ENCODE results near the gene EBI3. TPM values are rescaled to one million over a fixed set of nuclear protein-coding genes. Genes with fewer than 3 reads are reported as not detected.
"Not testable (repeated sequence)": the region's sequence is repeated elsewhere in the genome, so short reads cannot be mapped to it uniquely, and the experiment has no call there.

EBI3 gene
- total and polyA plus RNA-seq, 2 of the 8 experiments (the other 6 are each of a cell fraction or from before 2014, with no cell fraction given) = 0.99 to 8.4 TPM

DNA sequence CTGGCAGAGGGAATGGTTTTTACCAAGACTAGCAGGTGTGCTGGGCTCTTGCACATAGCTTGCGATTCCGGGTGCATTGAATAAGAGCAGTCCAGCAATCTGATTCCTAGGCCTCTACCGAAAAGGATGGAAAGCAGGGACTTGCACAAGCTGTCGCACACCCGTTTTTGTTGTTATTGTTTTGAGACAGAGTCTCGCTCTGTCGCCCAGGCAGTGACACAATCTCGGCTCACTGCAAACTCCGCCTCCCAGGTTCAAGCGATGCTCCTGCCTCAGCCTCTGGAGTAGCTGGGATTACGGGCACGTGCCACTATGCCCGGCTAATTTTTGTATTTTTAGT lies 5.5 kb downstream of the EBI3 start:
- FAIRE-seq (no peak), DNase-seq (ENCODE audit: low read depth in 1 of 2, low spot score in 2 of 2) (no peak)
- Histone ChIP-seq H2BK5ac (ENCODE audit: low read depth, low read length) (no peak overlapping the region), H3K4me3 (ENCODE audit: extremely low read depth in 1 of 4, insufficient read depth in 2 of 4, low read depth in 3 of 4, low read length in 4 of 4) (no peak overlapping the region), H3K4me2 (ENCODE audit: insufficient read depth in 1 of 2, low read depth in 2 of 2, low read length in 2 of 2) (no peak overlapping the region), H3K79me2 (ENCODE audit: control insufficient read depth in 1 of 2, insufficient read depth in 2 of 2, low read length in 2 of 2) (no peaks in the 10 kb centered on the region), H2AFZ (ENCODE audit: low read length) (no peak overlapping the region), H3K27me3 (replicated peaks in 1 of 4; ENCODE audit: control insufficient read depth in 3 of 4, extremely low read depth in 1 of 4, insufficient read depth in 3 of 4, low read length in 3 of 4) (no peaks in the 10 kb centered on the region), H2BK120ac (replicated peaks; ENCODE audit: low read depth, low read length) (no peak overlapping the region), H2BK12ac (ENCODE audit: low read depth, low read length) (no peak overlapping the region), H4K8ac (ENCODE audit: extremely low read depth, insufficient read depth, low read length) (no peak overlapping the region), H3K18ac (ENCODE audit: extremely low read depth, low read length) (no peak overlapping the region), H4K20me1 (replicated peaks in 1 of 2; ENCODE audit: control insufficient read depth in 1 of 2, insufficient read depth in 2 of 2, low read length in 2 of 2) (no peaks in the 10 kb centered on the region), H3K36me3 (ENCODE audit: control insufficient read depth in 2 of 4, insufficient read depth in 4 of 4, low read length in 3 of 4) (no peaks in the 10 kb centered on the region), H3K23ac (ENCODE audit: insufficient read length) (no peak overlapping the region), H3K4me1 (replicated peaks in 1 of 4; ENCODE audit: control insufficient read depth in 3 of 4, insufficient read depth in 4 of 4, low read length in 3 of 4) (no peaks in the 10 kb centered on the region), H2BK15ac (ENCODE audit: low read length) (no peak overlapping the region; the same call in 1 of the 2 replicates), H3K23me2 (ENCODE audit: low read depth, low read length) (no peaks in the 10 kb centered on the region), H3K9me3 (ENCODE audit: insufficient read depth in 2 of 2, low read depth in 1 of 2, low read length in 1 of 2) (no peaks in the 10 kb centered on the region), H3K4ac (replicated peaks; ENCODE audit: insufficient read length, low read depth, low read length) (peak overlapping the region; percentile 53), H3K9ac (replicated peaks in 1 of 4; ENCODE audit: extremely low read depth in 1 of 4, low read depth in 3 of 4, low read length in 3 of 4) (no peak overlapping the region; a peak in 1 of 7 replicates), H4K5ac (ENCODE audit: insufficient read length, low read depth, low read length) (no peak overlapping the region), H4K91ac (replicated peaks; ENCODE audit: insufficient read length, low read length) (no peak overlapping the region), H3K56ac (replicated peaks; ENCODE audit: insufficient read length, low read depth, low read length) (no peak overlapping the region), H3K79me1 (ENCODE audit: low read depth, low read length) (no peaks in the 10 kb centered on the region), H2AK5ac (ENCODE audit: low read depth, low read length) (no peak overlapping the region), H3K14ac (ENCODE audit: insufficient read length) (no peak overlapping the region), H2BK20ac (ENCODE audit: low read length) (no peak overlapping the region), H3K27ac (ENCODE audit: low read depth, low read length) (no peak overlapping the region)
- WGBS, 2 experiments (ENCODE audit: extremely low coverage in 1 of 2, insufficient coverage in 1 of 2, insufficient read length in 1 of 2, insufficient replicate concordance in 2 of 2, low coverage in 1 of 2, low lambda C conversion rate in 2 of 2, missing lambda C conversion rate in 1 of 2) = 89% methylated on average over 10 of the region's 13 CpGs; no CpG with 5 or more reads in 1 of the 2 experiments
- POLR2A ChIA-PET (ENCODE audit: partially characterized antibody) = interaction anchor here (1.3 to 1.5 kb wide), 2 partner anchors 12 to 14 kb away, joined by 3 to 4 read pairs; partner anchors contain the start of gene YJU2
- TF ChIP-seq GTF2F1 (IDR thresholded peaks at IDR 0.05; ENCODE audit: borderline replicate concordance, low read depth, low read length) = no peak
- CTCF ChIA-PET (ENCODE audit: partially characterized antibody) = interaction anchor here (0.8 to 4.4 kb wide), 11 partner anchors 9 to 123 kb away, joined by 3 to 25 read pairs (median 5); no protein-coding TSS in a partner anchor

DNA sequence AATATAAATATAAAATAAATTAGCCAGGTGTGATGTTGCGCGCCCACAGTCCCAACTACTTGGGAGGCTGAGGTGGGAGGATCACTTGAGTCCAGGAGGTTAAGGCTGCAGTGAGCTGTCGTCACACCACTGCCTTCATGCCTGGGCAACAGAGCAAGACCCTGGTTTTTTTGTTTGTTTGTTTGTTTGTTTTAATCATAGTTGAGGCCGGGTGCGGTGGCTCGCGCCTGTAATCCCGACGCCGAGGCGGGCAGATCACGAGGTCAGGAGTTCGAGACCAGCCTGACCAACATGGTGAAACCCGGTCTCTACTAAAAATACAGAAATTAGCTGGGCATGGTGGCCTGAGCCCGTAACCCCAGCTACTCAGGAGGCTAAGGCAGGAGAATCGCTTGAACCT lies 8.2 kb downstream of the EBI3 start:
- H3K9me3 ChIP-seq (ENCODE audit: insufficient read depth in 2 of 2, low read depth in 1 of 2, low read length in 1 of 2); FAIRE-seq; H3K79me1 ChIP-seq (ENCODE audit: low read depth, low read length); H2BK120ac ChIP-seq (replicated peaks; ENCODE audit: low read depth, low read length); H4K91ac ChIP-seq (replicated peaks; ENCODE audit: insufficient read length, low read length); H3K4me2 ChIP-seq (ENCODE audit: insufficient read depth in 1 of 2, low read depth in 2 of 2, low read length in 2 of 2); H3K4me1 ChIP-seq (replicated peaks in 1 of 4; ENCODE audit: control insufficient read depth in 3 of 4, insufficient read depth in 4 of 4, low read length in 3 of 4); H3K36me3 ChIP-seq (ENCODE audit: control insufficient read depth in 2 of 4, insufficient read depth in 4 of 4, low read length in 3 of 4); H3K23me2 ChIP-seq (ENCODE audit: low read depth, low read length); H3K79me2 ChIP-seq (ENCODE audit: control insufficient read depth in 1 of 2, insufficient read depth in 2 of 2, low read length in 2 of 2); H2AK5ac ChIP-seq (ENCODE audit: low read depth, low read length); H3K18ac ChIP-seq (ENCODE audit: extremely low read depth, low read length); H4K8ac ChIP-seq (ENCODE audit: extremely low read depth, insufficient read depth, low read length); CTCF ChIA-PET (ENCODE audit: partially characterized antibody); H3K14ac ChIP-seq (ENCODE audit: insufficient read length); H4K5ac ChIP-seq (ENCODE audit: insufficient read length, low read depth, low read length); H2BK5ac ChIP-seq (ENCODE audit: low read depth, low read length); H3K27me3 ChIP-seq (replicated peaks in 1 of 4; ENCODE audit: control insufficient read depth in 3 of 4, extremely low read depth in 1 of 4, insufficient read depth in 3 of 4, low read length in 3 of 4); H2AFZ ChIP-seq (ENCODE audit: low read length); H3K4ac ChIP-seq (replicated peaks; ENCODE audit: insufficient read length, low read depth, low read length); H3K9ac ChIP-seq (replicated peaks in 1 of 4; ENCODE audit: extremely low read depth in 1 of 4, low read depth in 3 of 4, low read length in 3 of 4); H4K20me1 ChIP-seq (replicated peaks in 1 of 2; ENCODE audit: control insufficient read depth in 1 of 2, insufficient read depth in 2 of 2, low read length in 2 of 2); H2BK15ac ChIP-seq (ENCODE audit: low read length); H2BK12ac ChIP-seq (ENCODE audit: low read depth, low read length); H3K23ac ChIP-seq (ENCODE audit: insufficient read length); H3K56ac ChIP-seq (replicated peaks; ENCODE audit: insufficient read length, low read depth, low read length); H2BK20ac ChIP-seq (ENCODE audit: low read length); H3K27ac ChIP-seq (ENCODE audit: low read depth, low read length); DNase-seq (ENCODE audit: low read depth in 1 of 2, low spot score in 2 of 2); H3K4me3 ChIP-seq (ENCODE audit: extremely low read depth in 1 of 4, insufficient read depth in 2 of 4, low read depth in 3 of 4, low read length in 4 of 4): not testable (repeated sequence)
- POLR2A ChIA-PET (ENCODE audit: partially characterized antibody) = interaction anchor here (1.0 to 1.3 kb wide), 3 partner anchors 8 to 85 kb away, joined by 3 to 4 read pairs (median 3); no protein-coding TSS in a partner anchor
- WGBS, 2 experiments (ENCODE audit: extremely low coverage in 1 of 2, insufficient coverage in 1 of 2, insufficient read length in 1 of 2, insufficient replicate concordance in 2 of 2, low coverage in 1 of 2, low lambda C conversion rate in 2 of 2, missing lambda C conversion rate in 1 of 2) = 94% methylated on average over 16 of the region's 16 CpGs; no CpG with 5 or more reads in 1 of the 2 experiments

All from H1 (cell line).